GM12873 (cell line): Measurements from ENCODE around the gene CD99L2.

Experiments
- CTCF ChIP-seq: IDR thresholded peaks from 2 replicates; pipeline ENCODE4 v1.5.1; 2012; ENCODE audit warnings: low read depth, mild to moderate bottlenecking, moderate library complexity, low read length, control low read depth; ENCODE audit not compliant: insufficient read depth; ENCODE audit errors: missing control alignments

Gene CD99L2

GRCh38 chrX:150759568-150760416, 138.7 kb downstream of the CD99L2 start:
- no peak for TF ChIP-seq CTCF

GRCh38 chrX:150757371-150757770, 141.1 kb downstream of the CD99L2 start:
- TF ChIP-seq CTCF, result no peak

- no peak for TF ChIP-seq CTCF
Measured at GRCh38 chrX:150753968-150754367, 144.5 kb downstream of the CD99L2 start.

- TF ChIP-seq CTCF, result no peak
Measured at GRCh38 chrX:150753357-150753756, 145.1 kb downstream of the CD99L2 start.

- TF ChIP-seq CTCF, result no peak
Measured at GRCh38 chrX:150752124-150752523, 146.3 kb downstream of the CD99L2 start.

GRCh38 chrX:150736475-150736874, 162.0 kb downstream of the CD99L2 start:
- no peak for TF ChIP-seq CTCF

- no peak for TF ChIP-seq CTCF
Measured at GRCh38 chrX:150731795-150732194, 166.7 kb downstream of the CD99L2 start.
